PC-9 (cell line): ENCODE results near the gene ZNF780B. TPM values are rescaled to one million over a fixed set of nuclear protein-coding genes. Genes with fewer than 3 reads are reported as not detected.

Experiments used
- BruUV-seq: library from RNA; stranded (reverse); fragments of 400-500 nt; replicated peaks from 2 replicates; lab custom pipeline; 2021; lab: Mats Ljungman, UMichigan
- CTCF ChIA-PET: fragments of 300-600 bp; sonication (Branson Sonifier 250); formaldehyde crosslinking; loops from one replicate; lab custom pipeline; 2022; ENCODE audit warnings: antibody characterized with exemption; lab: Charles Lee
- POLR2A ChIA-PET: fragments of 300-600 bp; sonication (Branson Sonifier 250); formaldehyde crosslinking; loops from one replicate; lab custom pipeline; 2022; ENCODE audit warnings: antibody characterized with exemption; ENCODE audit not compliant: unreplicated experiment; lab: Charles Lee
- DNase-seq, 2 experiments: peaks; one replicate each; pipeline versions ENCODE4 v3.0.0 to v3.0.0-alpha.2; 2015 to 2022; ENCODE audit warnings: mixed read lengths in 1 of 2
- H2AFZ ChIP-seq: fragments of 200-600 bp; sonication (generic); 2 replicates; pipeline ENCODE4 v1.8.1; 2017; ENCODE audit warnings: antibody characterized with exemption
- H3F3A ChIP-seq: fragments of 200-600 bp; sonication (generic); 2 replicates; pipeline ENCODE4 v1.8.1; 2017; ENCODE audit warnings: antibody characterized with exemption, mild to moderate bottlenecking, low read depth; ENCODE audit not compliant: insufficient read depth
- H3K27ac ChIP-seq: fragments of 200-600 bp; sonication (generic); 2 replicates; pipeline ENCODE4 v1.6.1; 2016; ENCODE audit warnings: mixed run types
- H3K27me3 ChIP-seq: fragments of 200-600 bp; sonication (generic); 2 replicates; pipeline ENCODE4 v1.6.1; 2016; ENCODE audit warnings: low read depth, mixed run types; ENCODE audit not compliant: insufficient read depth
- H3K36me3 ChIP-seq: fragments of 200-600 bp; sonication (generic); 2 replicates; pipeline ENCODE4 v1.6.1; 2016; ENCODE audit warnings: low read depth, mixed run types
- H3K4me1 ChIP-seq: fragments of 200-600 bp; sonication (generic); replicated peaks from 2 replicates; pipeline ENCODE4 v1.6.1; 2016; ENCODE audit warnings: mixed run types; ENCODE audit not compliant: insufficient read depth
- H3K4me2 ChIP-seq: fragments of 200-600 bp; sonication (generic); 2 replicates; pipeline ENCODE4 v1.6.1; 2017; ENCODE audit warnings: mixed run types
- H3K4me3 ChIP-seq: fragments of 200-600 bp; sonication (generic); 2 replicates; pipeline ENCODE4 v1.6.1; 2016; ENCODE audit warnings: mixed run types
- H3K79me2 ChIP-seq: fragments of 200-600 bp; sonication (generic); 2 replicates; pipeline ENCODE4 v1.6.1; 2017; ENCODE audit warnings: low read depth, mixed run types
- H3K9me2 ChIP-seq: fragments of 200-600 bp; sonication (generic); 2 replicates; pipeline ENCODE4 v1.8.1; 2017; ENCODE audit warnings: mild to moderate bottlenecking; ENCODE audit not compliant: insufficient read depth
- H3K9me3 ChIP-seq: fragments of 200-600 bp; sonication (generic); 2 replicates; pipeline ENCODE4 v1.8.1; 2016; ENCODE audit warnings: low read depth; ENCODE audit not compliant: insufficient read depth
- H4K20me1 ChIP-seq: fragments of 200-600 bp; sonication (generic); 2 replicates; pipeline ENCODE4 v1.8.1; 2017; ENCODE audit not compliant: insufficient read depth
- CTCF ChIP-seq: fragments of 200-600 bp; sonication (generic); conservative IDR thresholded peaks from 2 replicates; pipeline ENCODE4 v1.6.1; 2017; ENCODE audit warnings: mixed run types, antibody characterized with exemption, mild to moderate bottlenecking, moderate library complexity
- EZH2 ChIP-seq: fragments of 200-600 bp; sonication (generic); IDR thresholded peaks from 2 replicates; pipeline ENCODE4 v1.8.0; 2017; ENCODE audit warnings: antibody characterized with exemption, low read depth
- intact Hi-C: fragments of 100-400 bp; cut with micrococcal nuclease; formaldehyde crosslinking; loops from one replicate; pipeline ENCODE4 v1.10.0; 2022; ENCODE audit not compliant: unreplicated experiment
- total RNA-seq: library from RNA; stranded (reverse); gene quantifications from 2 replicates; pipeline ENCODE4 v1.2.3, GENCODE V29; 2021

Gene ZNF780B
- total RNA-seq, 1 experiment from 2014 or later, result 20.0 TPM

- no TSS peak for BruUV-seq
Measured at GRCh38 chr19:40057166-40057565, 1.1 kb upstream of the ZNF780B start.

GRCh38 chr19:40056505-40056904 lies 474 bp upstream of the ZNF780B start:
- Histone ChIP-seq H3K9me2 (no peaks in the 10 kb centered on the region), H3K4me3 (peak overlapping the region; percentile 77), H3K27ac (no peak overlapping the region), H3K79me2 (peaks cover 7% of the 10 kb centered on the region; the same call in 1 of the 2 replicates), H3K9me3 (peaks cover 30% of the 10 kb centered on the region), H3K4me2 (peak overlapping the region; percentile 85), H3F3A (no peaks in the 10 kb centered on the region), H4K20me1 (no peaks in the 10 kb centered on the region), H3K4me1 (no peaks in the 10 kb centered on the region; the same call in 1 of the 2 replicates), H3K36me3 (no peaks in the 10 kb centered on the region; the same call in 1 of the 2 replicates), H3K27me3 (no peaks in the 10 kb centered on the region), H2AFZ (peak overlapping the region; percentile 96)
- intact Hi-C loops, result no loop called here
- CTCF ChIA-PET, result no interaction called here
- BruUV-seq, result no TSS peak
- TF ChIP-seq EZH2 (no peak), CTCF (no peak)
- DNase-seq, result no peak
- POLR2A ChIA-PET, result no interaction called here

More at GRCh38 chr19:40057166-40057565, 1.1 kb upstream of the ZNF780B start:
- TF ChIP-seq CTCF (no peak), EZH2 (no peak)
- no peak for DNase-seq
- Histone ChIP-seq H3K4me1 (no peaks in the 10 kb centered on the region; the same call in 1 of the 2 replicates), H3K9me3 (peaks cover 26% of the 10 kb centered on the region), H3K36me3 (no peaks in the 10 kb centered on the region; the same call in 1 of the 2 replicates), H2AFZ (no peak overlapping the region), H3F3A (no peaks in the 10 kb centered on the region), H3K27me3 (no peaks in the 10 kb centered on the region), H3K27ac (no peak overlapping the region), H3K79me2 (peaks cover 7% of the 10 kb centered on the region; the same call in 1 of the 2 replicates), H3K4me2 (peak overlapping the region; percentile 85; the same call in 1 of the 2 replicates), H4K20me1 (no peaks in the 10 kb centered on the region), H3K4me3 (peak overlapping the region; percentile 77), H3K9me2 (no peaks in the 10 kb centered on the region)
- CTCF ChIA-PET, result no interaction called here
- POLR2A ChIA-PET, result no interaction called here
- intact Hi-C loops, result no loop called here

GRCh38 chr19:40055049-40055448 lies 982 bp downstream of the ZNF780B start:
- Histone ChIP-seq H3K79me2 (peaks cover 7% of the 10 kb centered on the region; the same call in 1 of the 2 replicates), H3K9me3 (peaks cover 32% of the 10 kb centered on the region), H4K20me1 (no peaks in the 10 kb centered on the region), H3K9me2 (no peaks in the 10 kb centered on the region), H3K27me3 (no peaks in the 10 kb centered on the region), H3K4me2 (peak overlapping the region; percentile 85), H3K4me3 (peak overlapping the region; percentile 77), H3K27ac (no peak overlapping the region), H3K36me3 (peaks cover 3% of the 10 kb centered on the region; the same call in 1 of the 2 replicates), H2AFZ (peak overlapping the region; percentile 96), H3F3A (no peaks in the 10 kb centered on the region), H3K4me1 (no peaks in the 10 kb centered on the region; the same call in 1 of the 2 replicates)
- DNase-seq, result no peak
- TF ChIP-seq EZH2 (no peak), CTCF (no peak)
- ChIA-PET POLR2A (no interaction called here), CTCF (no interaction called here)
- intact Hi-C loops, result no loop called here
- no TSS peak for BruUV-seq
